Measurements from ENCODE around the gene RNF145. TPM values are rescaled to one million over a fixed set of nuclear protein-coding genes. Genes with fewer than 3 reads are reported as not detected.

RNF145 gene
- total and polyA plus RNA-seq, 2 of the 13 experiments (the other 11 are each of a cell fraction or from before 2014, with no cell fraction given) = 24.6 TPM

GRCh38 chr5:159257629-159258283, 48.4 kb upstream of the RNF145 start (continued):
- TF ChIP-seq KDM6A (CRISPR knock-in tag; IDR thresholded peaks at IDR 0.05; ENCODE audit: low read depth) (0 out of 2 replicates have a peak, but pooled peaks have one; percentile 36), CAMTA2 (CRISPR knock-in tag; IDR thresholded peaks at IDR 0.05; ENCODE audit: borderline replicate concordance) (no peak), ZSCAN21 (CRISPR knock-in tag; IDR thresholded peaks at IDR 0.05; ENCODE audit: borderline replicate concordance) (no peak), SOX13 (IDR thresholded peaks at IDR 0.05) (no peak), SOX13 (CRISPR knock-in tag; conservative IDR thresholded peaks at IDR 0.05 in 1 of 2, IDR thresholded peaks at IDR 0.05 in 1 of 2) (peak in 1 of 2 experiments; percentile 62; a peak in 1 of 4 replicates), MEIS1 (CRISPR knock-in tag; IDR thresholded peaks at IDR 0.05; ENCODE audit: borderline replicate concordance) (no peak), ZNF138 (CRISPR knock-in tag; IDR thresholded peaks at IDR 0.05; ENCODE audit: low read depth) (no peak), MLX (CRISPR knock-in tag; IDR thresholded peaks at IDR 0.05) (0 out of 2 replicates have a peak, but pooled peaks have one; percentile 7), FOXJ3 (CRISPR knock-in tag; IDR thresholded peaks at IDR 0.05; ENCODE audit: borderline replicate concordance) (peak; percentile 51; the same call in 1 of the 2 replicates), ZNF414 (CRISPR knock-in tag; IDR thresholded peaks at IDR 0.05) (no peak), ZNF318 (CRISPR knock-in tag; IDR thresholded peaks at IDR 0.05) (no peak), SAP130 (CRISPR knock-in tag; IDR thresholded peaks at IDR 0.05; ENCODE audit: low read depth) (peak; percentile 54), JUND (CRISPR knock-in tag; IDR thresholded peaks at IDR 0.05) (no peak), CCDC6 (CRISPR knock-in tag; IDR thresholded peaks at IDR 0.05) (no peak), ZNF143 (CRISPR knock-in tag; IDR thresholded peaks at IDR 0.05) (no peak), NCOA2 (CRISPR knock-in tag; IDR thresholded peaks at IDR 0.05) (peak; percentile 51; the same call in 1 of the 2 replicates), GZF1 (CRISPR knock-in tag; IDR thresholded peaks at IDR 0.05) (no peak), ZBTB10 (CRISPR knock-in tag; IDR thresholded peaks at IDR 0.05; ENCODE audit: borderline replicate concordance) (no peak)

Measured in HepG2 (cell line).